Measurements from ENCODE around the gene BTBD8. TPM values are rescaled to one million over a fixed set of nuclear protein-coding genes. Genes with fewer than 3 reads are reported as not detected.

The BTBD8 gene
- total and polyA plus RNA-seq, 10 donors = 0.52 to 6.9 (median 3.9) TPM

- Histone ChIP-seq H3K9me3 (no peaks in the 10 kb centered on the region), H3K4me3 (no peak overlapping the region), H3K36me3 (no peaks in the 10 kb centered on the region), H3K4me1 (no peaks in the 10 kb centered on the region), H3K27me3 (replicated peaks in 1 of 7) (no peaks in the 10 kb centered on the region), H3K27ac (no peak overlapping the region)
- TF ChIP-seq CTCF (IDR thresholded peaks at IDR 0.05 in 8 of 11, conservative IDR thresholded peaks at IDR 0.05 in 3 of 11) = no peak
- no peak for TF ChIP-seq POLR2AphosphoS5 (IDR thresholded peaks at IDR 0.05)
- no peak for TF ChIP-seq POLR2A (IDR thresholded peaks at IDR 0.05)
- no peak for DNase-seq
- intact Hi-C loops (cut with DNase I; ENCODE audit: low total_unique reads) = no loop called here
- WGBS, 5 donors = 90 to 96% (median 92%) methylated on average over 2 of the region's 2 CpGs
Observed at GRCh38 chr1:92045766-92046495, 34.2 kb upstream of the BTBD8 start.

GRCh38 chr1:92051948-92052347, 28.2 kb upstream of the BTBD8 start:
- Histone ChIP-seq H3K36me3 (no peaks in the 10 kb centered on the region), H3K4me1 (no peaks in the 10 kb centered on the region), H3K9me3 (no peaks in the 10 kb centered on the region), H3K4me3 (no peak overlapping the region), H3K27ac (no peak overlapping the region), H3K27me3 (replicated peaks in 1 of 7) (no peaks in the 10 kb centered on the region)
- TF ChIP-seq CTCF (IDR thresholded peaks at IDR 0.05 in 8 of 11, conservative IDR thresholded peaks at IDR 0.05 in 3 of 11) (no peak), POLR2A (IDR thresholded peaks at IDR 0.05) (no peak), POLR2AphosphoS5 (IDR thresholded peaks at IDR 0.05) (no peak)
- intact Hi-C loops (cut with DNase I; ENCODE audit: low total_unique reads) = no loop called here
- no peak for DNase-seq

GRCh38 chr1:92065042-92065441, 15.1 kb upstream of the BTBD8 start:
- H3K4me3 ChIP-seq = no peak overlapping the region
- TF ChIP-seq POLR2AphosphoS5 (IDR thresholded peaks at IDR 0.05) (no peak), POLR2A (IDR thresholded peaks at IDR 0.05) (no peak), CTCF (IDR thresholded peaks at IDR 0.05 in 8 of 11, conservative IDR thresholded peaks at IDR 0.05 in 3 of 11) (no peak)
- no peak for DNase-seq
- H3K27ac ChIP-seq = no peak overlapping the region
- H3K36me3 ChIP-seq = no peaks in the 10 kb centered on the region
- 84 to 94% (median 91%) methylated on average over 3 of the region's 3 CpGs for WGBS, 5 donors
- no peaks in the 10 kb centered on the region for H3K4me1 ChIP-seq
- intact Hi-C loops (cut with DNase I; ENCODE audit: low total_unique reads) = no loop called here
- H3K9me3 ChIP-seq = no peaks in the 10 kb centered on the region
- H3K27me3 ChIP-seq (replicated peaks in 1 of 7) = no peaks in the 10 kb centered on the region

- DNase-seq = no peak
- H3K9me3 ChIP-seq = no peaks in the 10 kb centered on the region
- H3K4me3 ChIP-seq = no peak overlapping the region
- WGBS, 5 donors = 86 to 96% (median 94%) methylated on average over 8 of the region's 8 CpGs
- no peak for TF ChIP-seq POLR2A (IDR thresholded peaks at IDR 0.05)
- TF ChIP-seq CTCF (IDR thresholded peaks at IDR 0.05 in 8 of 11, conservative IDR thresholded peaks at IDR 0.05 in 3 of 11) = no peak
- TF ChIP-seq POLR2AphosphoS5 (IDR thresholded peaks at IDR 0.05) = no peak
- no peak overlapping the region for H3K27ac ChIP-seq
- no peaks in the 10 kb centered on the region for H3K27me3 ChIP-seq (replicated peaks in 1 of 7)
- H3K36me3 ChIP-seq = no peaks in the 10 kb centered on the region
- H3K4me1 ChIP-seq = no peaks in the 10 kb centered on the region
- intact Hi-C loops (cut with DNase I; ENCODE audit: low total_unique reads) = no loop called here
Observed at GRCh38 chr1:92066321-92066720, 13.8 kb upstream of the BTBD8 start.

Measured in spleen (tissue), 11 donors.